ENCODE data around the gene SMC3. TPM values are rescaled to one million over a fixed set of nuclear protein-coding genes. Genes with fewer than 3 reads are reported as not detected.

Gene SMC3
- total and polyA plus RNA-seq, 2 of the 4 experiments (the other 2 are of a cell fraction): 15.0 to 15.2 TPM

DNA sequence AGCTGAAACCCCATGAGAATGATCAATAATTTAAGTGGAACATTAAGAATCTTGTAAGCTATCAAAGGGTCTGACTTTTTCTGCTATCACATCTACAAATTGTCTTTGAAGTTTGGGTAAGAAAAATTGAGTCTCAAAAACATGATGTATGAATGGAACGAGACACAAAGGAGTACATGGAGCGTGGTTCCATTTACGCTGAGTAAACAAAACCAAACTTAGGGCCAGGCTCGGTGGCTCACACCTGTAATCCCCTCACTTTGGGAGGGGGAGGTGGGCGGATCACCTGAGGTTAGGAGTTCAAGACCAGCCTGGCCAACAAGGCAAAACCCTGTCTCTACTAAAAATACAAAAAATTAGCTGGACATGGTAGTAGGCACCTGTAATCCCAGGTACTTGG, 24.3 kb downstream of the SMC3 start:
- Histone ChIP-seq H3K36me3 (ENCODE audit: control insufficient read depth, insufficient read depth, low read length) (peaks cover 33% of the 10 kb centered on the region), H2BK15ac (ENCODE audit: low read depth, low read length) (no peak overlapping the region), H2AFZ (replicated peaks; ENCODE audit: low read length, poor library complexity) (no peak overlapping the region), H3K14ac (replicated peaks; ENCODE audit: low read depth, low read length) (no peak overlapping the region), H3K23ac (ENCODE audit: low read depth, low read length) (no peak overlapping the region), H3K9ac (ENCODE audit: low read depth, low read length) (no peak overlapping the region), H3K79me1 (ENCODE audit: low read depth in 1 of 2, low read length in 2 of 2) (peaks cover 0 to 3% of the 10 kb centered on the region in 2 experiments; a peak in 2 of 4 replicates), H3K27ac (ENCODE audit: insufficient read depth, low read length) (no peak overlapping the region), H3K27me3 (ENCODE audit: control insufficient read depth, insufficient read depth, low read length) (no peaks in the 10 kb centered on the region), H3K4me2 (ENCODE audit: low read depth, low read length) (no peak overlapping the region), H3K9me1 (ENCODE audit: insufficient read depth, low read length) (no peaks in the 10 kb centered on the region), H4K91ac (ENCODE audit: insufficient read depth, low read depth, low read length) (no peak overlapping the region), H4K20me1 (ENCODE audit: insufficient read depth, low read length) (no peaks in the 10 kb centered on the region), H3K56ac (ENCODE audit: extremely low read depth, insufficient read depth, low read length) (no peak overlapping the region), H2AK9ac (replicated peaks; ENCODE audit: low read depth, low read length, poor library complexity) (no peak overlapping the region), H3K18ac (ENCODE audit: low read depth, low read length) (no peak overlapping the region), H2BK120ac (ENCODE audit: low read depth, low read length) (no peak overlapping the region), H3K4ac (ENCODE audit: low read depth, low read length) (no peak overlapping the region), H4K8ac (ENCODE audit: low read depth in 2 of 2, low read length in 2 of 2) (no peak overlapping the region), H2BK20ac (ENCODE audit: low read depth, low read length) (no peak overlapping the region), H2AK5ac (ENCODE audit: low read depth, low read length) (no peak overlapping the region), H3K4me1 (ENCODE audit: control insufficient read depth, insufficient read depth, low read length) (no peaks in the 10 kb centered on the region), H3K9me3 (ENCODE audit: control insufficient read depth, insufficient read depth, low read length) (no peaks in the 10 kb centered on the region), H2BK5ac (ENCODE audit: low read depth, low read length, poor library complexity, severe bottlenecking) (no peak overlapping the region), H4K5ac (ENCODE audit: low read depth, low read length) (no peak overlapping the region), H3K4me3 (ENCODE audit: insufficient read depth, low read depth, low read length) (no peak overlapping the region)
- intact Hi-C loops (cut with micrococcal nuclease) (no loop called here), in situ Hi-C loops (cut with MboI; ENCODE audit: low sequenced_read_pairs) (no loop called here), dilution Hi-C loops (cut with HindIII; ENCODE audit: low sequenced_read_pairs, unreplicated experiment) (no loop called here)
- DNase-seq (no peak), ATAC-seq (ENCODE audit: low read depth) (no peak)
- TF ChIP-seq RAD21 (IDR thresholded peaks at IDR 0.05; ENCODE audit: low read length) (no peak), CTCF (conservative IDR thresholded peaks at IDR 0.05; ENCODE audit: low read depth, low read length) (no peak)
- BruUV-seq (replicated peaks): no TSS peak
- ChIA-PET CTCF (interaction anchor here (0.6 to 1.6 kb wide), 3 partner anchors 8 to 1880 kb away, joined by 3 to 5 read pairs (median 4); no protein-coding TSS in a partner anchor), POLR2A (ENCODE audit: unreplicated experiment) (no interaction called here)
- no CpG with 5 or more reads among the region's 5 CpGs for WGBS, 2 experiments (ENCODE audit: extremely low coverage in 2 of 2, insufficient read length in 1 of 2)
